AG10803 (cell line): Measurements from ENCODE around the gene CHMP6.

Experiments
- DNase-seq: peaks from one replicate; pipeline ENCODE4 v3.0.0; 2010; ENCODE audit warnings: low read depth
- H3K4me3 ChIP-seq: 2 replicates; pipeline ENCODE4 v1.5.1; 2011; ENCODE audit warnings: mild to moderate bottlenecking, low read length, control low read depth
- TF ChIP-seq, protein P1 (sequence below): conservative IDR thresholded peaks from 2 replicates; pipeline ENCODE4 v1.5.1; 2011; ENCODE audit warnings: mild to moderate bottlenecking, low read length, control low read depth, inconsistent platforms

The CHMP6 gene

GRCh38 chr17:81037026-81037797 is 45.6 kb downstream of the CHMP6 start:
- no peak for DNase-seq
- no peak overlapping the region; the same call in 1 of the 2 replicates for H3K4me3 ChIP-seq
- TF ChIP-seq, protein P1, sequence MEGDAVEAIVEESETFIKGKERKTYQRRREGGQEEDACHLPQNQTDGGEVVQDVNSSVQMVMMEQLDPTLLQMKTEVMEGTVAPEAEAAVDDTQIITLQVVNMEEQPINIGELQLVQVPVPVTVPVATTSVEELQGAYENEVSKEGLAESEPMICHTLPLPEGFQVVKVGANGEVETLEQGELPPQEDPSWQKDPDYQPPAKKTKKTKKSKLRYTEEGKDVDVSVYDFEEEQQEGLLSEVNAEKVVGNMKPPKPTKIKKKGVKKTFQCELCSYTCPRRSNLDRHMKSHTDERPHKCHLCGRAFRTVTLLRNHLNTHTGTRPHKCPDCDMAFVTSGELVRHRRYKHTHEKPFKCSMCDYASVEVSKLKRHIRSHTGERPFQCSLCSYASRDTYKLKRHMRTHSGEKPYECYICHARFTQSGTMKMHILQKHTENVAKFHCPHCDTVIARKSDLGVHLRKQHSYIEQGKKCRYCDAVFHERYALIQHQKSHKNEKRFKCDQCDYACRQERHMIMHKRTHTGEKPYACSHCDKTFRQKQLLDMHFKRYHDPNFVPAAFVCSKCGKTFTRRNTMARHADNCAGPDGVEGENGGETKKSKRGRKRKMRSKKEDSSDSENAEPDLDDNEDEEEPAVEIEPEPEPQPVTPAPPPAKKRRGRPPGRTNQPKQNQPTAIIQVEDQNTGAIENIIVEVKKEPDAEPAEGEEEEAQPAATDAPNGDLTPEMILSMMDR, result no peak

- no peak overlapping the region for H3K4me3 ChIP-seq
- TF ChIP-seq, protein P1, result no peak
- DNase-seq, result no peak
Observed at GRCh38 chr17:81037798-81038733, 46.4 kb downstream of the CHMP6 start.

DNA sequence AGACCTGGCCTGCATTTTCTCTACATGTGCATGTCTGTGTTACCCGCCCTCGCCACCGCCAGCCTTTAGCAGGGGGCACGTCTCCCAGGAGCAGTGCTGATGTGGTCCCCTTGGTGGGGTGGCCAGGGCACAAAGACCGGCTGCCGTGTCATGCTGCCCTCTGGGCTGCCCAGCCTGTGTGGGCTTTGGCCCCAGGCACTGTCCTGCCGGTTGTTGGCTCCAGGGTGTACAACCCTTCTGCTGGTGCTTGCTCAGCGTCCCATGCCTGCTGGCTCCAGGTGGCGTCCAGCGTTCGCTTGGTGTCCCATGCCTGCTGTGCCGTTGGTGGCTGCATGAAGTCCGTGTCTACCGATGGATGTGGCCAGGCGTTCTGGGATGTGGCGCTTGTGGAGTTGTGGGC is 47.5 kb downstream of the CHMP6 start:
- H3K4me3 ChIP-seq, result no peak overlapping the region
- DNase-seq, result no peak
- TF ChIP-seq, protein P1, result no peak

DNA sequence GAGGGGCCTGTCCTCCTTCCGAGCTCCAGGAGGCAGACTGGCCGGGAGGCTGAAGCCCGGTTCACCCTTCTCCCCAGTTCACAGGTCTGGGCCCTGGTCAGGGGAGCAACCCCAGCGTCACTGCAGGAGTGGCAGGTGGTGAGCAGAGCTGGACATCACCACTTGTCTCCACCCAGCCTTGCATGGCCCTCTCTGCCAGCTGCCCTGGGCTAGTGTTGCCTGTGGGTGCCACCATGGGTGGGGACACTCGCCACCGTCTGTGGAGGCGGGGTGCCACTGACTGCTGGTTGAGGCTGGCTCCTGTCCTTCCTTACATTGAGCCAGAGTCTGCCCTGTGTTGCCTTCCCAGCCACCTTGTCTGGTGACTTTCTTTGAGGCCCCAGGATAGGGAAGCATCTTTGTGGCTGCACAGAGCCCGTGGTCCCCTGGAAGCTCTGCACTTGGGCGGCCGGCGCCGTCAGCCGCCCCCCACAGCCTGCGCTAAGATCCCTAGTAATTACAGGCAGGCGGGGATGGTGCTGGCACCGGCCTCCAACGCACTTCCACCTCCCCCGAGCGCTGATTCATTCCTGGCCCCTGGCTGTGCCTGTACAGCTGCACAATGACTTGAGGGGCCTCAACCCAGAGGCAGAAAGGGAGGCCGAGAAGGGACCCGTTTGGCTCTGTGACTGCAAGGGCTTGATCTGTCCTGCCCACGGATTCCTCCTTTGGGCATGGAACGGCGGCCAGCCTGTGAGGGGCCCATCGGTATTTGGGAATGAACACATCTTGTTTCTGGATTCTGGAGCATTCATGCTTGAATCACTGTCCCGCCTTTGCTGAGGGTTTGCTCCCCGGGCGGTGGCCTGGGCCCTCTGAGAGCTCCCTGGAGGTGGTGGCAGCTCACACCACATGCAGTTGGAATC is 48.5 kb downstream of the CHMP6 start:
- peak overlapping the region; percentile 9; the same call in 1 of the 2 replicates for H3K4me3 ChIP-seq
- peak; percentile 75 for DNase-seq
- TF ChIP-seq, protein P1, result no peak

DNA sequence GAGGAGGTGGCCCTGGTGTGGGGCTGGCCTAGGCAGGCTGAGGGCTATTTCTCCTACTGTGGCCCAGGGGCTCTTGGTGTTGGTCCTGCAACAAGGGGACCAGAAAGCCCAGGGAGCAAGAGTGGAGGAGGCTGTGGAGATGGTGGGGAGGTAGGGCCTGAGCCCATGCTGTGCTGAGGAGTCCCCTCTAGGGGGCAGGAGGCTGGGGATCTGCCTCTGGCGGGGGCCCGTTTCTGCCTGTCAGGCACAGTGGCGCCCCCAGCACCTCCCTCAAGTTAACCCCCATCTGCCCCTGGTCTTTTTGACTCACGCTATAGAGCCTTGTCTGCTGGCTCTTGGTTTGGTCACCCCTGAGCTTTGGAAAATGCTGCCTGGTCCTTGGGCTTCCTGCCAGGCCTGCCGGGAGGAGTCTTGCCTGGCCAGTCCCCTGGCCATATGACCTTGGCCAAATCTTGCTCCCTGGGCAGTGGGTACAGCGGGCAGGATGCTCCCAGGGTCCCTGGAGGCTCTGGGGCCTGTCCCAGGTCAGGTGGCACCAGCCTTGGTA is 49.2 kb downstream of the CHMP6 start:
- H3K4me3 ChIP-seq, result no peak overlapping the region

DNA sequence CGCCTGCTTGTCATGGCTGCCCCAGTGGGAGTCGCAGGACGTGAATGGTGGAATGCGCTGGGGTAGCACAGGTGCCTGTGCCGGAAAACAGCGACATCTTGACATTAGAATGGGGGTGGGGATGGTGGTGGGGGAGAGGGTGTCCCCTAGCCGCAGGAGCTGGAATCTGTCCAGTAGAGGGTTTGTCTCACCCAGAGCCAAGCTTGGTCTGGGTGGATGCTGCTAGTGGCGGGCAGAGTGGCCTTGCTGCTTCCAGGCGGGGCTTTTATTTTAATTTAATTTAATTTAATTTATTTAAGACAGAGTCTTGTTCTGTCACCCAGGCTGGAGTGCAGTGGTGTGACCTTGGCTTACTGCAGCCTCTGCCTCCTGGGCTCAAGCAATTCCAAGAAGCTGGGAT is 51.0 kb downstream of the CHMP6 start:
- TF ChIP-seq, protein P1, result no peak
- H3K4me3 ChIP-seq, result no peak overlapping the region
- DNase-seq, result no peak

More for the DNA sequence above, 49.2 kb downstream of the CHMP6 start:
- DNase-seq, result no peak
- TF ChIP-seq, protein P1, result peak; percentile 52
